ENCODE measurements around the gene MGAT3. TPM values are rescaled to one million over a fixed set of nuclear protein-coding genes. Genes with fewer than 3 reads are reported as not detected.

Gene MGAT3
- polyA plus RNA-seq, 3 donors = 0.03 TPM; not detected in 2

DNA sequence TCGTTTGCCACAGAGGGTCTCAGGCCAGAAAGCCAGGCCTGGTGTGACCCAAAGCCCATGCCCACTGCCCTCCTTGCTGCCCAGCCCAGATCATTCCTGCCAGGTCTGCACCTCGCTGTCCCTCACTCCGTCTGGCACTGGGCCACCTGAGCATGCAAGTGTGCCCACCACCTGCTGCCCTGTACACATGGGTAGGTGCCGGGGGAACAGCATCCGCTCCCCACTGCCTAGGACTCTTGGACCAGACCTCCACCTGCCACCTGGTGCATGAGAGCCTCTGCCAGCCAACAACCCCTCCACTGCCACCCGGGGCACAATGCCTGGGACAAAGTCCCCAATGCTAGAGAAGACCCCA is 12.5 kb downstream of the MGAT3 start:
- no peaks in the 10 kb centered on the region for H3K79me2 ChIP-seq (ENCODE audit: insufficient read depth, low read length)
- WGBS (ENCODE audit: insufficient coverage) = 62% methylated on average over 3 of the region's 6 CpGs
- peaks cover 0 to 5% (median 0%) of the 10 kb centered on the region in 7 donors for H3K9me3 Mint-ChIP-seq

GRCh38 chr22:39469681-39470450 is 13.1 kb downstream of the MGAT3 start:
- no peaks in the 10 kb centered on the region for H3K79me2 ChIP-seq (ENCODE audit: insufficient read depth, low read length)
- intact Hi-C loops (cut with micrococcal nuclease) = no loop called here
- Mint-ChIP-seq H3K36me3 (no peaks in the 10 kb centered on the region), H3K27me3 (ENCODE audit: low read depth in 3 of 3) (peaks cover 2 to 18% (median 6%) of the 10 kb centered on the region in 3 donors), H3K9me3 (peaks cover 0 to 5% (median 0%) of the 10 kb centered on the region in 7 donors), H3K4me1 (peaks cover 54% of the 10 kb centered on the region), H3K27ac (peak overlapping the region in 3 of 7 donors; percentile 33 to 54 (median 50)), H3K4me3 (no peak overlapping the region)
- H3K27ac ChIP-seq (ENCODE audit: low read depth in 1 of 2, low read length in 2 of 2) = no peak overlapping the region
- TF ChIP-seq, protein P1, sequence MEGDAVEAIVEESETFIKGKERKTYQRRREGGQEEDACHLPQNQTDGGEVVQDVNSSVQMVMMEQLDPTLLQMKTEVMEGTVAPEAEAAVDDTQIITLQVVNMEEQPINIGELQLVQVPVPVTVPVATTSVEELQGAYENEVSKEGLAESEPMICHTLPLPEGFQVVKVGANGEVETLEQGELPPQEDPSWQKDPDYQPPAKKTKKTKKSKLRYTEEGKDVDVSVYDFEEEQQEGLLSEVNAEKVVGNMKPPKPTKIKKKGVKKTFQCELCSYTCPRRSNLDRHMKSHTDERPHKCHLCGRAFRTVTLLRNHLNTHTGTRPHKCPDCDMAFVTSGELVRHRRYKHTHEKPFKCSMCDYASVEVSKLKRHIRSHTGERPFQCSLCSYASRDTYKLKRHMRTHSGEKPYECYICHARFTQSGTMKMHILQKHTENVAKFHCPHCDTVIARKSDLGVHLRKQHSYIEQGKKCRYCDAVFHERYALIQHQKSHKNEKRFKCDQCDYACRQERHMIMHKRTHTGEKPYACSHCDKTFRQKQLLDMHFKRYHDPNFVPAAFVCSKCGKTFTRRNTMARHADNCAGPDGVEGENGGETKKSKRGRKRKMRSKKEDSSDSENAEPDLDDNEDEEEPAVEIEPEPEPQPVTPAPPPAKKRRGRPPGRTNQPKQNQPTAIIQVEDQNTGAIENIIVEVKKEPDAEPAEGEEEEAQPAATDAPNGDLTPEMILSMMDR (IDR thresholded peaks at IDR 0.05) = no peak
- DNase-seq = no peak
- no peaks in the 10 kb centered on the region for H4K20me1 ChIP-seq (ENCODE audit: insufficient read depth, low read length)
- 86% methylated on average over 24 of the region's 26 CpGs for WGBS (ENCODE audit: insufficient coverage)
- no peaks in the 10 kb centered on the region for H3K9me3 ChIP-seq (replicated peaks in 1 of 2; ENCODE audit: control insufficient read depth in 1 of 2, insufficient read depth in 1 of 2, low read length in 2 of 2)
- no peaks in the 10 kb centered on the region for H3K27me3 ChIP-seq (ENCODE audit: control insufficient read depth in 2 of 2, insufficient read depth in 2 of 2, low read length in 2 of 2)
- peaks cover 44 to 49% of the 10 kb centered on the region in 2 donors for H3K4me1 ChIP-seq (ENCODE audit: control insufficient read depth in 1 of 2, insufficient read depth in 2 of 2, low read length in 2 of 2)
- H3K4me3 ChIP-seq (replicated peaks in 1 of 3; ENCODE audit: low read depth in 2 of 3, low read length in 3 of 3) = no peak overlapping the region
- no peak overlapping the region for H3K4me2 ChIP-seq (replicated peaks; ENCODE audit: extremely low read depth, low read length, poor library complexity, severe bottlenecking)
- H2AFZ ChIP-seq (ENCODE audit: insufficient read depth, low read depth, low read length, poor library complexity, severe bottlenecking) = no peak overlapping the region
- no peak overlapping the region for H3K9ac ChIP-seq (ENCODE audit: insufficient read depth, low read length, poor library complexity, severe bottlenecking)
- no peaks in the 10 kb centered on the region for H3K36me3 ChIP-seq (replicated peaks in 1 of 2; ENCODE audit: control insufficient read depth in 1 of 2, insufficient read depth in 2 of 2, low read length in 2 of 2)

More for the DNA sequence above, 12.5 kb downstream of the MGAT3 start:
- Mint-ChIP-seq H3K27ac (peak overlapping the region in 4 of 7 donors; percentile 35 to 76 (median 44)), H3K4me1 (peaks cover 54% of the 10 kb centered on the region), H3K27me3 (ENCODE audit: low read depth in 3 of 3) (peaks cover 2 to 18% (median 6%) of the 10 kb centered on the region in 3 donors), H3K36me3 (no peaks in the 10 kb centered on the region), H3K4me3 (peak overlapping the region in 1 of 2 donors; percentile 46)
- Histone ChIP-seq H2AFZ (ENCODE audit: insufficient read depth, low read depth, low read length, poor library complexity, severe bottlenecking) (no peak overlapping the region), H4K20me1 (ENCODE audit: insufficient read depth, low read length) (no peaks in the 10 kb centered on the region), H3K9me3 (replicated peaks in 1 of 2; ENCODE audit: control insufficient read depth in 1 of 2, insufficient read depth in 1 of 2, low read length in 2 of 2) (no peaks in the 10 kb centered on the region), H3K4me1 (ENCODE audit: control insufficient read depth in 1 of 2, insufficient read depth in 2 of 2, low read length in 2 of 2) (peaks cover 44 to 49% of the 10 kb centered on the region in 2 donors), H3K27ac (ENCODE audit: low read depth in 1 of 2, low read length in 2 of 2) (no peak overlapping the region), H3K4me2 (replicated peaks; ENCODE audit: extremely low read depth, low read length, poor library complexity, severe bottlenecking) (peak overlapping the region; percentile 17), H3K27me3 (ENCODE audit: control insufficient read depth in 2 of 2, insufficient read depth in 2 of 2, low read length in 2 of 2) (no peaks in the 10 kb centered on the region), H3K4me3 (replicated peaks in 1 of 3; ENCODE audit: low read depth in 2 of 3, low read length in 3 of 3) (no peak overlapping the region), H3K9ac (ENCODE audit: insufficient read depth, low read length, poor library complexity, severe bottlenecking) (no peak overlapping the region), H3K36me3 (replicated peaks in 1 of 2; ENCODE audit: control insufficient read depth in 1 of 2, insufficient read depth in 2 of 2, low read length in 2 of 2) (no peaks in the 10 kb centered on the region)
- TF ChIP-seq, protein P1 (IDR thresholded peaks at IDR 0.05) = no peak
- intact Hi-C loops (cut with micrococcal nuclease) = no loop called here
- DNase-seq = no peak
